HepG2 (cell line): ENCODE measurements around the gene PRR14. TPM values are rescaled to one million over a fixed set of nuclear protein-coding genes. Genes with fewer than 3 reads are reported as not detected.

Experiments
- ARID2 ChIP-seq: sonication (generic); formaldehyde crosslinking; IDR thresholded peaks from 2 replicates; pipeline ENCODE4 v1.8.1; 2022; ENCODE audit warnings: mild to moderate bottlenecking, missing genetic modification reagents, borderline replicate concordance
- CHD2 ChIP-seq: IDR thresholded peaks from 2 replicates; pipeline ENCODE4 v1.6.1; 2011; ENCODE audit warnings: low read depth, low read length, improper control_type of control experiment
- FIP1L1 ChIP-seq: fragments of 200-400 bp; formaldehyde crosslinking; IDR thresholded peaks from 2 replicates; pipeline ENCODE4 v1.6.1; 2018; ENCODE audit warnings: low read depth, mild to moderate bottlenecking, low read length, moderate library complexity, borderline replicate concordance; ENCODE audit not compliant: insufficient read depth
- HMGXB3 ChIP-seq: sonication (generic); formaldehyde crosslinking; IDR thresholded peaks from 2 replicates; pipeline ENCODE4 v1.4.0; 2020; ENCODE audit warnings: missing genetic modification reagents, borderline replicate concordance
- KAT2B ChIP-seq: fragments of 150-350 bp; IDR thresholded peaks from 2 replicates; pipeline ENCODE4 v1.6.1; 2014; ENCODE audit warnings: low read depth, low read length, borderline replicate concordance
- PREB ChIP-seq: sonication (generic); formaldehyde crosslinking; IDR thresholded peaks from 2 replicates; pipeline ENCODE4 v1.4.0; 2020; ENCODE audit warnings: missing genetic modification reagents
- RELA ChIP-seq: sonication (generic); formaldehyde crosslinking; IDR thresholded peaks from 2 replicates; pipeline ENCODE4 v1.4.0; 2020; ENCODE audit warnings: missing genetic modification reagents
- SALL2 ChIP-seq: sonication (generic); formaldehyde crosslinking; IDR thresholded peaks from 2 replicates; pipeline ENCODE4 v1.8.1; 2023; ENCODE audit warnings: mild to moderate bottlenecking, missing genetic modification reagents, inconsistent platforms
- THRA ChIP-seq: sonication (generic); formaldehyde crosslinking; IDR thresholded peaks from 2 replicates; pipeline ENCODE4 v1.4.0; 2020; ENCODE audit warnings: missing genetic modification reagents, borderline replicate concordance
- ZBTB34 ChIP-seq: sonication (generic); formaldehyde crosslinking; IDR thresholded peaks from 2 replicates; pipeline ENCODE4 v1.8.0; 2022; ENCODE audit warnings: mild to moderate bottlenecking, missing genetic modification reagents
- ZGPAT ChIP-seq: IDR thresholded peaks from 2 replicates; pipeline ENCODE4 v1.6.1; 2016; ENCODE audit warnings: mild to moderate bottlenecking
- ZMYM4 ChIP-seq: sonication (generic); formaldehyde crosslinking; IDR thresholded peaks from 2 replicates; pipeline ENCODE4 v1.8.1; 2023; ENCODE audit warnings: mild to moderate bottlenecking, missing genetic modification reagents
- ZNF101 ChIP-seq: sonication (generic); formaldehyde crosslinking; IDR thresholded peaks from 2 replicates; pipeline ENCODE4 v1.4.0; 2020; ENCODE audit warnings: mild to moderate bottlenecking, low read depth, missing genetic modification reagents, borderline replicate concordance
- ZNF136 ChIP-seq: sonication (generic); formaldehyde crosslinking; IDR thresholded peaks from 2 replicates; pipeline ENCODE4 v1.8.1; 2022; ENCODE audit warnings: low read depth, mild to moderate bottlenecking, moderate library complexity, missing genetic modification reagents
- ZNF274 ChIP-seq: sonication (generic); formaldehyde crosslinking; IDR thresholded peaks from 2 replicates; pipeline ENCODE4 v1.5.1; 2020; ENCODE audit warnings: mild to moderate bottlenecking, missing genetic modification reagents
- ZNF333 ChIP-seq: sonication (generic); formaldehyde crosslinking; IDR thresholded peaks from 2 replicates; pipeline ENCODE4 v1.4.0; 2020; ENCODE audit warnings: mild to moderate bottlenecking, missing genetic modification reagents, borderline replicate concordance
- ZNF768 ChIP-seq: sonication (generic); formaldehyde crosslinking; IDR thresholded peaks from 2 replicates; pipeline ENCODE4 v1.4.0; 2020; ENCODE audit warnings: missing genetic modification reagents
- polyA plus RNA-seq, 8 experiments: library from polyadenylated mRNA; depleted of rRNA in 3 of 8; stranded (reverse) in 7 of 8; unstranded in 1 of 8; fragments of >200 nt; fragmentation: Illumina TruSeq in 4 of 8; extraction: Trizol in 4 of 8; gene quantifications; 2 replicates each; pipeline versions ENCODE4 v1.2.1 to v1.2.3, GENCODE V29; 2011 to 2016; ENCODE audit warnings: low read depth in 4 of 8, missing spikeins in 1 of 8, mixed read lengths in 1 of 8; ENCODE audit not compliant: insufficient read depth in 1 of 8
- total RNA-seq, 5 experiments: library from RNA; depleted of rRNA; stranded (reverse); fragments of >200 nt; fragmentation: Illumina TruSeq; extraction: Trizol; gene quantifications; 2 replicates each; pipeline ENCODE4 v1.2.3, GENCODE V29; 2016; ENCODE audit warnings: low read depth in 1 of 5

The PRR14 gene
- total and polyA plus RNA-seq, 2 of the 13 experiments (the other 11 are each of a cell fraction or from before 2014, with no cell fraction given): 8.4 to 11.0 TPM

- TF ChIP-seq THRA (CRISPR knock-in tag): no peak
- no peak for TF ChIP-seq HMGXB3 (CRISPR knock-in tag)
- no peak for TF ChIP-seq ZNF274 (CRISPR knock-in tag)
- peak; percentile 79; the same call in 1 of the 2 replicates for TF ChIP-seq ARID2
- no peak for TF ChIP-seq KAT2B
- no peak for TF ChIP-seq RELA (CRISPR knock-in tag)
- no peak for TF ChIP-seq FIP1L1
- TF ChIP-seq ZBTB34 (CRISPR knock-in tag): no peak; the same call in 1 of the 2 replicates
- no peak for TF ChIP-seq ZNF101 (CRISPR knock-in tag)
- no peak for TF ChIP-seq PREB (CRISPR knock-in tag)
- TF ChIP-seq SALL2: no peak; the same call in 1 of the 2 replicates
- TF ChIP-seq ZNF768 (CRISPR knock-in tag): no peak
- TF ChIP-seq ZNF136: no peak
- TF ChIP-seq ZNF333 (CRISPR knock-in tag): no peak
- no peak for TF ChIP-seq ZMYM4 (CRISPR knock-in tag)
- TF ChIP-seq ZGPAT (CRISPR knock-in tag): no peak
- TF ChIP-seq CHD2: no peak
Measured at GRCh38 chr16:30609002-30609925, 41.5 kb upstream of the PRR14 start (continued).
